HCT116 (cell line): ENCODE results near the gene TRDN. TPM values are rescaled to one million over a fixed set of nuclear protein-coding genes. Genes with fewer than 3 reads are reported as not detected.

Source experiments
- ATAC-seq: fragments of 200-7000 bp; cut with Tn5 transposase; 2 replicates; pipeline ENCODE4 v1.9.1; 2020; ENCODE audit warnings: mild to moderate bottlenecking, moderate library complexity
- BruUV-seq: library from RNA; stranded (reverse); fragments of 400-500 nt; replicated peaks from 2 replicates; lab custom pipeline; 2021; lab: Mats Ljungman, UMichigan
- CTCF ChIA-PET: fragments of 300-600 bp; sonication (Branson Sonifier 250); formaldehyde crosslinking; loops from one replicate; lab custom pipeline; 2021; ENCODE audit warnings: antibody characterized with exemption; lab: Charles Lee
- POLR2A ChIA-PET: fragments of 300-600, 350-600 bp; sonication (Branson Sonifier 250); formaldehyde crosslinking; loops from one replicate; lab custom pipeline; 2021; ENCODE audit warnings: antibody characterized with exemption; lab: Charles Lee
- RAD21 ChIA-PET, 2 experiments: fragments of 300-600 bp; sonication (Branson Sonifier 250); formaldehyde crosslinking; loops; one replicate each; lab custom pipeline; 2023; ENCODE audit warnings: low total read pairs in 2 of 2; ENCODE audit not compliant: uncharacterized antibody in 2 of 2, unreplicated experiment in 2 of 2, low non-redundant PET in 1 of 2; lab: Charles Lee
- DNase-seq: peaks from one replicate; pipeline ENCODE4 v3.0.0-alpha.2; 2010; ENCODE audit warnings: low read depth, low spot score
- H2AFZ ChIP-seq: fragments of 200-600 bp; shearing (Covaris generic), sonication (generic); 2 replicates; pipeline ENCODE4 v1.6.1; 2017; ENCODE audit warnings: low read depth, mixed run types, mixed read lengths, antibody characterized with exemption, low read length; ENCODE audit not compliant: poor library complexity, severe bottlenecking
- H3K27ac ChIP-seq: 2 replicates; pipeline ENCODE4 v1.5.1; 2012; ENCODE audit warnings: low read depth, low read length
- H3K27me3 ChIP-seq: fragments of 200-600 bp; sonication (generic); 2 replicates; pipeline ENCODE4 v1.6.1; 2016; ENCODE audit warnings: mixed run types, low read length, mixed read lengths; ENCODE audit not compliant: insufficient read depth
- H3K36me3 ChIP-seq, 2 experiments: fragments of 200-500 bp in 1 of 2; fragments of 200-600 bp in 1 of 2; sonication (Bioruptor generic) in 1 of 2; sonication (generic) in 1 of 2; 2 replicates each; pipeline versions ENCODE4 v1.5.1 to v1.6.1; 2014 to 2016; ENCODE audit warnings: low read length in 2 of 2, inconsistent platforms in 1 of 2, mixed read lengths in 1 of 2, mixed run types in 1 of 2; ENCODE audit not compliant: insufficient read depth in 2 of 2, control insufficient read depth in 1 of 2
- H3K4me1 ChIP-seq, 2 experiments: fragments of 200-600 bp in 1 of 2; sonication (generic) in 1 of 2; 2 replicates each; pipeline versions ENCODE4 v1.5.1 to v1.6.1; 2012 to 2017; ENCODE audit warnings: low read length in 2 of 2, inconsistent platforms in 1 of 2, mild to moderate bottlenecking in 1 of 2, mixed read lengths in 1 of 2, mixed run types in 1 of 2, moderate library complexity in 1 of 2; ENCODE audit not compliant: insufficient read depth in 2 of 2, control insufficient read depth in 1 of 2
- H3K4me2 ChIP-seq: fragments of 200-600 bp; sonication (generic); 2 replicates; pipeline ENCODE4 v1.6.1; 2017; ENCODE audit warnings: mixed run types, low read length, mixed read lengths
- H3K4me3 ChIP-seq, 2 experiments: fragments of 200-600 bp in 1 of 2; sonication (generic) in 1 of 2; replicated peaks in 1 of 2; 2 replicates each; pipeline ENCODE4 v1.5.1; 2011 to 2016; ENCODE audit warnings: low read length in 2 of 2, control low read depth in 1 of 2, low read depth in 1 of 2, mild to moderate bottlenecking in 1 of 2, mixed read lengths in 1 of 2, mixed run types in 1 of 2
- H3K79me2 ChIP-seq: fragments of 200-600 bp; sonication (generic); 2 replicates; pipeline ENCODE4 v1.6.1; 2017; ENCODE audit warnings: mild to moderate bottlenecking, mixed run types, low read length, moderate library complexity, mixed read lengths; ENCODE audit not compliant: insufficient read depth
- H3K9ac ChIP-seq: fragments of 200-600 bp; sonication (generic); 2 replicates; pipeline ENCODE4 v1.6.1; 2016; ENCODE audit warnings: low read length, mixed read lengths
- H3K9me2 ChIP-seq: fragments of 200-600 bp; sonication (generic), shearing (Covaris generic); 2 replicates; pipeline ENCODE4 v1.6.1; 2017; ENCODE audit warnings: mixed run types, mild to moderate bottlenecking, moderate library complexity; ENCODE audit not compliant: insufficient read depth
- H3K9me3 ChIP-seq, 2 experiments: fragments of 200-500 bp in 1 of 2; fragments of 200-600 bp in 1 of 2; sonication (Bioruptor generic) in 1 of 2; sonication (generic) in 1 of 2; 2 replicates each; pipeline ENCODE4 v1.6.1; 2014 to 2017; ENCODE audit warnings: low read length in 2 of 2, mixed read lengths in 2 of 2, inconsistent platforms in 1 of 2, low read depth in 1 of 2, mild to moderate bottlenecking in 1 of 2, mixed run types in 1 of 2, moderate library complexity in 1 of 2; ENCODE audit not compliant: control insufficient read depth in 1 of 2, insufficient read depth in 1 of 2
- H4K20me1 ChIP-seq: fragments of 200-600 bp; sonication (generic), shearing (Covaris generic); 2 replicates; pipeline ENCODE4 v1.6.1; 2017; ENCODE audit warnings: mixed run types, mild to moderate bottlenecking, moderate library complexity; ENCODE audit not compliant: insufficient read depth
- ELF1 ChIP-seq: IDR thresholded peaks from 2 replicates; pipeline ENCODE4 v1.6.1; 2012; ENCODE audit warnings: low read depth, borderline replicate concordance
- EZH2 ChIP-seq: fragments of 200-600 bp; sonication (generic); IDR thresholded peaks from 2 replicates; pipeline ENCODE4 v1.6.1; 2017; ENCODE audit warnings: antibody characterized with exemption, mixed run types
- JUND ChIP-seq: IDR thresholded peaks from 2 replicates; pipeline ENCODE4 v1.6.1; 2012
- POLR2A ChIP-seq: IDR thresholded peaks from 2 replicates; pipeline ENCODE4 v1.7.0; 2011; ENCODE audit warnings: borderline replicate concordance; ENCODE audit not compliant: insufficient read depth, insufficient read length; ENCODE audit errors: extremely low read depth
- intact Hi-C: fragments of 100-400 bp; cut with micrococcal nuclease; formaldehyde crosslinking; loops from 2 replicates; pipeline ENCODE4 v1.10.0; 2022
- total RNA-seq: library from RNA; stranded (reverse); gene quantifications from one replicate; pipeline ENCODE4 v1.2.1, GENCODE V29; 2021; ENCODE audit not compliant: unreplicated experiment
- TF ChIP-seq, protein P1 (sequence below): IDR thresholded peaks from 2 replicates; pipeline ENCODE4 v1.6.1; 2011; ENCODE audit warnings: mild to moderate bottlenecking, low read length, moderate library complexity; ENCODE audit not compliant: insufficient replicate concordance; ENCODE audit errors: extremely low read depth
- TF ChIP-seq, protein P2 (sequence below): IDR thresholded peaks from 2 replicates; pipeline ENCODE4 v1.6.1; 2012; ENCODE audit warnings: low read depth
- TF ChIP-seq, protein P3 (sequence below): IDR thresholded peaks from 2 replicates; pipeline ENCODE4 v1.6.1; 2012

Gene TRDN
- total RNA-seq, 1 experiment from 2014 or later = not detected

DNA sequence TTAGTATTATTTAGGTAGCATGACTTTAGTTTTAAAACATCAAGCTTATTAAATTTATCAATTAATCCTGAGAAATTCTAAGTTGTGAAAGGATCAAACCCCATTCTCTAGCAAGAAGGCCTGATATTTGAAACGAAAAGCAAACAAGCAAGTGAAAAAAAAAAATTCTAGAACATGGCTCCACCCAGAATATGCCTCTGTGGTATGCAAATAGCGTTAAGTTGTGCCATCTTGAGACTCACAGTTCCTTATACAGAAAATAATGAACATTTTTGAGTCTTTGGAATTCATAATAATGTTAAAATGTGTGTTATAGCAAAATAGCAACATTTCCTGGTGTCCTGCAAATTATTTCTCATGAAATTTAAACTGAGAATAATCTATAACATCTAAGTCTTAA lies 42.0 kb downstream of the TRDN start:
- Histone ChIP-seq H3K27ac (no peak overlapping the region), H4K20me1 (no peaks in the 10 kb centered on the region), H3K79me2 (no peaks in the 10 kb centered on the region), H3K9ac (no peak overlapping the region), H3K4me2 (no peak overlapping the region), H3K36me3 (no peaks in the 10 kb centered on the region), H2AFZ (no peak overlapping the region), H3K4me1 (no peaks in the 10 kb centered on the region), H3K9me3 (no peaks in the 10 kb centered on the region), H3K27me3 (peaks cover 9% of the 10 kb centered on the region; the same call in 1 of the 2 replicates), H3K9me2 (no peaks in the 10 kb centered on the region), H3K4me3 (no peak overlapping the region)
- TF ChIP-seq ELF1 (no peak), POLR2A (no peak), EZH2 (no peak), JUND (no peak)
- TF ChIP-seq, protein P1, sequence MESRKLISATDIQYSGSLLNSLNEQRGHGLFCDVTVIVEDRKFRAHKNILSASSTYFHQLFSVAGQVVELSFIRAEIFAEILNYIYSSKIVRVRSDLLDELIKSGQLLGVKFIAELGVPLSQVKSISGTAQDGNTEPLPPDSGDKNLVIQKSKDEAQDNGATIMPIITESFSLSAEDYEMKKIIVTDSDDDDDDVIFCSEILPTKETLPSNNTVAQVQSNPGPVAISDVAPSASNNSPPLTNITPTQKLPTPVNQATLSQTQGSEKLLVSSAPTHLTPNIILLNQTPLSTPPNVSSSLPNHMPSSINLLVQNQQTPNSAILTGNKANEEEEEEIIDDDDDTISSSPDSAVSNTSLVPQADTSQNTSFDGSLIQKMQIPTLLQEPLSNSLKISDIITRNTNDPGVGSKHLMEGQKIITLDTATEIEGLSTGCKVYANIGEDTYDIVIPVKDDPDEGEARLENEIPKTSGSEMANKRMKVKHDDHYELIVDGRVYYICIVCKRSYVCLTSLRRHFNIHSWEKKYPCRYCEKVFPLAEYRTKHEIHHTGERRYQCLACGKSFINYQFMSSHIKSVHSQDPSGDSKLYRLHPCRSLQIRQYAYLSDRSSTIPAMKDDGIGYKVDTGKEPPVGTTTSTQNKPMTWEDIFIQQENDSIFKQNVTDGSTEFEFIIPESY = no peak
- TF ChIP-seq, protein P2, sequence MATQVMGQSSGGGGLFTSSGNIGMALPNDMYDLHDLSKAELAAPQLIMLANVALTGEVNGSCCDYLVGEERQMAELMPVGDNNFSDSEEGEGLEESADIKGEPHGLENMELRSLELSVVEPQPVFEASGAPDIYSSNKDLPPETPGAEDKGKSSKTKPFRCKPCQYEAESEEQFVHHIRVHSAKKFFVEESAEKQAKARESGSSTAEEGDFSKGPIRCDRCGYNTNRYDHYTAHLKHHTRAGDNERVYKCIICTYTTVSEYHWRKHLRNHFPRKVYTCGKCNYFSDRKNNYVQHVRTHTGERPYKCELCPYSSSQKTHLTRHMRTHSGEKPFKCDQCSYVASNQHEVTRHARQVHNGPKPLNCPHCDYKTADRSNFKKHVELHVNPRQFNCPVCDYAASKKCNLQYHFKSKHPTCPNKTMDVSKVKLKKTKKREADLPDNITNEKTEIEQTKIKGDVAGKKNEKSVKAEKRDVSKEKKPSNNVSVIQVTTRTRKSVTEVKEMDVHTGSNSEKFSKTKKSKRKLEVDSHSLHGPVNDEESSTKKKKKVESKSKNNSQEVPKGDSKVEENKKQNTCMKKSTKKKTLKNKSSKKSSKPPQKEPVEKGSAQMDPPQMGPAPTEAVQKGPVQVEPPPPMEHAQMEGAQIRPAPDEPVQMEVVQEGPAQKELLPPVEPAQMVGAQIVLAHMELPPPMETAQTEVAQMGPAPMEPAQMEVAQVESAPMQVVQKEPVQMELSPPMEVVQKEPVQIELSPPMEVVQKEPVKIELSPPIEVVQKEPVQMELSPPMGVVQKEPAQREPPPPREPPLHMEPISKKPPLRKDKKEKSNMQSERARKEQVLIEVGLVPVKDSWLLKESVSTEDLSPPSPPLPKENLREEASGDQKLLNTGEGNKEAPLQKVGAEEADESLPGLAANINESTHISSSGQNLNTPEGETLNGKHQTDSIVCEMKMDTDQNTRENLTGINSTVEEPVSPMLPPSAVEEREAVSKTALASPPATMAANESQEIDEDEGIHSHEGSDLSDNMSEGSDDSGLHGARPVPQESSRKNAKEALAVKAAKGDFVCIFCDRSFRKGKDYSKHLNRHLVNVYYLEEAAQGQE = no peak
- TF ChIP-seq, protein P3, sequence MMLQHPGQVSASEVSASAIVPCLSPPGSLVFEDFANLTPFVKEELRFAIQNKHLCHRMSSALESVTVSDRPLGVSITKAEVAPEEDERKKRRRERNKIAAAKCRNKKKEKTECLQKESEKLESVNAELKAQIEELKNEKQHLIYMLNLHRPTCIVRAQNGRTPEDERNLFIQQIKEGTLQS = no peak
- intact Hi-C loops = no loop called here
- no TSS peak for BruUV-seq
- ATAC-seq (no peak), DNase-seq (no peak)
- ChIA-PET POLR2A (no interaction called here), RAD21 (no interaction called here), CTCF (no interaction called here)
